Mesenchymal stem cell (in vitro differentiated cells and primary cell): ENCODE measurements around the gene INPP4A.

ENCODE experiments used
- DNase-seq: peaks from one replicate; pipeline ENCODE4 v3.0.0-alpha.2; 2013
- H2AFZ ChIP-seq: one replicate; pipeline ENCODE4 v1.6.1; 2013; ENCODE audit warnings: low read depth, mild to moderate bottlenecking, control low read depth, inconsistent platforms, low read length, moderate library complexity
- H2AK5ac ChIP-seq: 2 replicates; pipeline ENCODE4 v1.6.1; 2013; ENCODE audit warnings: low read length, moderate library complexity, mild to moderate bottlenecking, inconsistent platforms; ENCODE audit not compliant: severe bottlenecking
- H2BK120ac ChIP-seq: one replicate; pipeline ENCODE4 v1.6.1; 2013; ENCODE audit warnings: low read depth, mild to moderate bottlenecking, inconsistent platforms, low read length, moderate library complexity
- H2BK12ac ChIP-seq, 2 experiments: one replicate each; pipeline ENCODE4 v1.6.1; 2013; ENCODE audit warnings: inconsistent platforms in 2 of 2, low read length in 2 of 2, mild to moderate bottlenecking in 2 of 2, moderate library complexity in 2 of 2, control low read depth in 1 of 2
- H2BK15ac ChIP-seq: one replicate; pipeline ENCODE4 v1.6.1; 2013; ENCODE audit warnings: mild to moderate bottlenecking, low read depth, inconsistent platforms; ENCODE audit not compliant: poor library complexity, severe bottlenecking
- H2BK5ac ChIP-seq: 2 replicates; pipeline ENCODE4 v1.6.1; 2013; ENCODE audit warnings: low read depth, mild to moderate bottlenecking, low read length, control low read depth, inconsistent platforms; ENCODE audit not compliant: poor library complexity, severe bottlenecking
- H3K14ac ChIP-seq, 2 experiments: one replicate each; pipeline ENCODE4 v1.6.1; 2013; ENCODE audit warnings: inconsistent platforms in 2 of 2, low read length in 2 of 2, control low read depth in 1 of 2, mild to moderate bottlenecking in 1 of 2, moderate library complexity in 1 of 2
- H3K18ac ChIP-seq, 2 experiments: one replicate each; pipeline ENCODE4 v1.6.1; 2013; ENCODE audit warnings: inconsistent platforms in 2 of 2, low read length in 2 of 2, control low read depth in 1 of 2, low read depth in 1 of 2, mild to moderate bottlenecking in 1 of 2
- H3K23ac ChIP-seq, 2 experiments: one replicate each; pipeline ENCODE4 v1.6.1; 2013; ENCODE audit warnings: inconsistent platforms in 2 of 2, low read length in 2 of 2, mild to moderate bottlenecking in 2 of 2, moderate library complexity in 2 of 2, control low read depth in 1 of 2
- H3K27ac ChIP-seq: 2 replicates; pipeline ENCODE4 v1.5.1; 2013; ENCODE audit warnings: mild to moderate bottlenecking, moderate library complexity, low read length, control low read depth, inconsistent platforms; ENCODE audit not compliant: poor library complexity, severe bottlenecking
- H3K27me3 ChIP-seq, 2 experiments: 2 replicates each; pipeline versions ENCODE4 v1.6.1 to v1.7.0; 2013; ENCODE audit warnings: low read length in 2 of 2, mild to moderate bottlenecking in 2 of 2, moderate library complexity in 2 of 2, control low read depth in 1 of 2, inconsistent platforms in 1 of 2; ENCODE audit not compliant: control insufficient read depth in 1 of 2, insufficient read depth in 1 of 2
- H3K36me3 ChIP-seq, 2 experiments: 2 replicates each; pipeline versions ENCODE4 v1.6.1 to v1.7.0; 2013; ENCODE audit warnings: low read length in 2 of 2, control low read depth in 1 of 2, inconsistent platforms in 1 of 2, low read depth in 1 of 2, mild to moderate bottlenecking in 1 of 2; ENCODE audit not compliant: insufficient read depth in 2 of 2, control insufficient read depth in 1 of 2
- H3K4ac ChIP-seq, 2 experiments: one replicate each; pipeline ENCODE4 v1.6.1; 2013; ENCODE audit warnings: inconsistent platforms in 2 of 2, low read length in 2 of 2, mild to moderate bottlenecking in 2 of 2, moderate library complexity in 2 of 2, control low read depth in 1 of 2, low read depth in 1 of 2
- H3K4me1 ChIP-seq: 2 replicates; pipeline ENCODE4 v1.6.1; 2013; ENCODE audit warnings: low read depth, low read length, control low read depth; ENCODE audit not compliant: control insufficient read depth, insufficient read depth
- H3K4me2 ChIP-seq: 2 replicates; pipeline ENCODE4 v1.6.1; 2013; ENCODE audit warnings: low read length, mild to moderate bottlenecking, inconsistent platforms; ENCODE audit not compliant: poor library complexity, severe bottlenecking
- H3K4me3 ChIP-seq, 2 experiments: 2 replicates each; pipeline versions ENCODE4 v1.5.1 to v1.7.0; 2013; ENCODE audit warnings: low read length in 2 of 2, mild to moderate bottlenecking in 2 of 2, control low read depth in 1 of 2, low read depth in 1 of 2; ENCODE audit not compliant: insufficient read depth in 1 of 2
- H3K79me1 ChIP-seq: replicated peaks from 2 replicates; pipeline ENCODE4 v1.6.1; 2013; ENCODE audit warnings: mild to moderate bottlenecking, control low read depth, low read length, inconsistent platforms; ENCODE audit not compliant: poor library complexity, severe bottlenecking
- H3K9ac ChIP-seq: 2 replicates; pipeline ENCODE4 v1.7.0; 2013; ENCODE audit warnings: mild to moderate bottlenecking, low read length, moderate library complexity
- H3K9me3 ChIP-seq: 2 replicates; pipeline ENCODE4 v1.7.0; 2013; ENCODE audit warnings: mild to moderate bottlenecking, low read length; ENCODE audit not compliant: control insufficient read depth
- H4K8ac ChIP-seq: one replicate; pipeline ENCODE4 v1.6.1; 2013; ENCODE audit warnings: inconsistent platforms, mild to moderate bottlenecking, low read length, moderate library complexity
- H4K91ac ChIP-seq: one replicate; pipeline ENCODE4 v1.6.1; 2013; ENCODE audit warnings: mild to moderate bottlenecking, low read length, inconsistent platforms
- WGBS: methylation state at CpG from one replicate; pipeline ENCODE4 v1.1.7; 2013; ENCODE audit warnings: mixed read lengths; 5-methylcytosine and 5-hydroxymethylcytosine counted together

The INPP4A gene

GRCh38 chr2:98521266-98521665 is 76.6 kb downstream of the INPP4A start:
- no peak for DNase-seq
- Histone ChIP-seq H3K9me3 (peaks cover under 1% of the 10 kb centered on the region), H3K4me1 (peaks cover 9% of the 10 kb centered on the region), H4K91ac (no peak overlapping the region), H3K27me3 (no peaks in the 10 kb centered on the region), H3K4me3 (no peak overlapping the region), H3K79me1 (peaks cover 25% of the 10 kb centered on the region), H3K36me3 (peaks cover 3 to 11% of the 10 kb centered on the region in 2 experiments), H3K18ac (no peak overlapping the region), H2AK5ac (no peak overlapping the region), H2BK5ac (no peak overlapping the region), H3K23ac (no peak overlapping the region), H2BK12ac (no peak overlapping the region), H4K8ac (no peak overlapping the region), H3K9ac (no peak overlapping the region), H3K4me2 (no peak overlapping the region), H2BK120ac (no peak overlapping the region), H3K14ac (no peak overlapping the region), H3K4ac (no peak overlapping the region), H2AFZ (no peak overlapping the region), H3K27ac (no peak overlapping the region), H2BK15ac (no peak overlapping the region)
- 91% methylated on average over 6 of the region's 7 CpGs for WGBS

DNA sequence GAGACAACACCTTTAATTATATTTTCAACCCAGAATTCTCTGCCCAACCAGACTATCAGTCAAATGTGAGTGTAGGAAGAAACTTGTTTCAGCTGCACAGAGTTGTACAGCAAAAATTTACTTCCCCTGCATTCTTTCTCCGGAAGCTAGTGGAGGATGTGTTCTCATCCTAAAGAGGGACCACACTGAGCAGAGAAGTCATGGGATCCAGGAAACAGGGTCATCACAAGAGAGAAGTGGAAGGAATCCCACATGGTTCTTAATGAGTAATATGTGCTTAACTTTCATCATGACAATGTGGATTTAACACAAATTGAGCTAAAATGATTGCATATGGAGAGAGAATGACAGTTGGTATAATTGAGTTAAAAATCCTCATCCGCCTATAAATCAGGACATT is 78.2 kb downstream of the INPP4A start:
- WGBS, result 83% methylated on average over 2 of the region's 2 CpGs
- H3K9ac ChIP-seq, result no peak overlapping the region
- no peak overlapping the region for H2BK5ac ChIP-seq
- peaks cover 2% of the 10 kb centered on the region for H3K9me3 ChIP-seq
- H2AFZ ChIP-seq, result no peak overlapping the region
- H3K14ac ChIP-seq, result no peak overlapping the region
- no peak overlapping the region for H3K18ac ChIP-seq
- no peak overlapping the region for H3K4me3 ChIP-seq
- no peak overlapping the region for H4K8ac ChIP-seq
- H3K27ac ChIP-seq, result no peak overlapping the region
- H2BK15ac ChIP-seq, result no peak overlapping the region
- peaks cover 14% of the 10 kb centered on the region for H3K79me1 ChIP-seq
- H3K27me3 ChIP-seq, result no peaks in the 10 kb centered on the region
- no peak overlapping the region for H2AK5ac ChIP-seq
- peaks cover 3 to 11% of the 10 kb centered on the region in 2 experiments for H3K36me3 ChIP-seq
- no peak overlapping the region for H3K4me2 ChIP-seq
- H2BK120ac ChIP-seq, result no peak overlapping the region
- H2BK12ac ChIP-seq, result no peak overlapping the region
- DNase-seq, result peak; percentile 40
- H3K23ac ChIP-seq, result no peak overlapping the region
- H3K4me1 ChIP-seq, result peaks cover 9% of the 10 kb centered on the region
- H4K91ac ChIP-seq, result no peak overlapping the region
- no peak overlapping the region for H3K4ac ChIP-seq

- Histone ChIP-seq H2AK5ac (no peak overlapping the region), H2BK15ac (no peak overlapping the region), H3K4me2 (no peak overlapping the region), H4K8ac (no peak overlapping the region), H4K91ac (no peak overlapping the region), H2BK5ac (no peak overlapping the region), H2BK12ac (no peak overlapping the region), H3K79me1 (peaks cover 6% of the 10 kb centered on the region), H3K23ac (no peak overlapping the region), H3K9me3 (peaks cover 2% of the 10 kb centered on the region), H3K14ac (no peak overlapping the region), H3K18ac (no peak overlapping the region), H3K9ac (no peak overlapping the region), H2AFZ (no peak overlapping the region), H3K4me3 (no peak overlapping the region), H3K27me3 (no peaks in the 10 kb centered on the region), H3K27ac (no peak overlapping the region), H3K4me1 (peaks cover 3% of the 10 kb centered on the region), H3K36me3 (peaks cover 3 to 7% of the 10 kb centered on the region in 2 experiments), H2BK120ac (no peak overlapping the region), H3K4ac (no peak overlapping the region)
- WGBS, result 98% methylated on average over 2 of the region's 3 CpGs
- DNase-seq, result no peak
These were observed 79.5 kb downstream of the INPP4A start for GRCh38 chr2:98524168-98524567.

GRCh38 chr2:98528349-98528748 is 83.7 kb downstream of the INPP4A start:
- H2AK5ac ChIP-seq, result no peak overlapping the region
- no peak overlapping the region for H3K4me2 ChIP-seq
- no peak overlapping the region for H2BK120ac ChIP-seq

More at GRCh38 chr2:98528349-98528748, 83.7 kb downstream of the INPP4A start:
- H2BK12ac ChIP-seq, result no peak overlapping the region
- no peak overlapping the region for H2BK15ac ChIP-seq
- DNase-seq, result no peak
- no peaks in the 10 kb centered on the region for H3K27me3 ChIP-seq
- no peak overlapping the region for H3K4ac ChIP-seq
- H3K9me3 ChIP-seq, result peaks cover 2% of the 10 kb centered on the region
- no peak overlapping the region for H3K14ac ChIP-seq
- no peaks in the 10 kb centered on the region for H3K36me3 ChIP-seq
- no peak overlapping the region for H2BK5ac ChIP-seq
- H3K79me1 ChIP-seq, result peaks cover 1% of the 10 kb centered on the region
- H3K4me3 ChIP-seq, result no peak overlapping the region
- peaks cover 2% of the 10 kb centered on the region for H3K4me1 ChIP-seq
- H3K23ac ChIP-seq, result no peak overlapping the region
- H2AFZ ChIP-seq, result no peak overlapping the region
- H4K91ac ChIP-seq, result no peak overlapping the region
- no peak overlapping the region for H3K27ac ChIP-seq
- no peak overlapping the region for H4K8ac ChIP-seq
- H3K18ac ChIP-seq, result no peak overlapping the region
- no peak overlapping the region for H3K9ac ChIP-seq
